VCaP (cell line): ENCODE data around the gene C2orf76.

Source experiments
- H3K27ac ChIP-seq: fragments of 450-650 bp; 2 replicates; pipeline ENCODE4 v1.5.1; 2017
- TF ChIP-seq, protein P1 (sequence below): fragments of 450-650 bp; conservative IDR thresholded peaks from 2 replicates; pipeline ENCODE4 v1.5.1; 2017; ENCODE audit warnings: mild to moderate bottlenecking, moderate library complexity

C2orf76 gene

DNA sequence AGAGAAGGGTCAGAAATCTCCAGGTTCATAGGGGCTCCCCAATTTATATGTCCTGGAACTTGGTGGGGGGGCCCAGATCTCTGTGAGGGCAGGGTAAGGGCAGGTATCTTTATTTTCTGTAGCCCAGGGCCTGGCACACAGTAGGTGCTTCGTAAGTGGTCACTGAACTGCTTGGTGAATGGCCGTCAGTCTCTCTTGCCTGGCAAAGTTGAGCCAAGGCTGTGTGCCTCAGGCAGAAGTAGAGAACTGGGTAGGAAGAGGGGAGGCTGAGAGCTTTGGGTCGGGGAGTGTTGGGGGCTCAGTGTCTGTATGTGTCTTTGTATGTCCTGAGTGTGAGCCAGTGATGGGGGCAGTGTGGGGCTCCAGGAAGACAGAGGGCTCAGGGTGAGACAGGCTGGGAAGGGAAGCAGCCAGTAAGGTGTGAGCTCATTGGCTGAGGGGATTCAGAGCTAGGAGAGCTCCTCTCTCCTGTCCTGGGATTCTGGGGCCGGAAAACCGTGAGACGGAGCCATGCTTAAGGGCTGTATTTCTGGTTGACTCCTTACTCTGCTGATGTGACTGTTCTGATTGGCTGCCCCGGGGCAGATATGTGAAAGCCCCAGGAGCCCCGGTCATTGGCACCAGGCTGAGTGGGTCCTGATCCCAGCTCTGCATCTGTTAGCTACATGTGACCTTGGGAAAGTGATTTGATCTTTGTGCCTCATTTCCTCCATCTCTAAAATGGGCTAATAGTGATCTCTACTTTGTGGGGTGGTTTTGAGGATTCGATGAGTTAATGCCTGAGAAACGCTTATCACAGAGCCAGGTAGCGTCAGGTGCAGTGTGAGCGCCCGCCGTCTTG, 112.7 kb downstream of the C2orf76 start:
- TF ChIP-seq, protein P1, sequence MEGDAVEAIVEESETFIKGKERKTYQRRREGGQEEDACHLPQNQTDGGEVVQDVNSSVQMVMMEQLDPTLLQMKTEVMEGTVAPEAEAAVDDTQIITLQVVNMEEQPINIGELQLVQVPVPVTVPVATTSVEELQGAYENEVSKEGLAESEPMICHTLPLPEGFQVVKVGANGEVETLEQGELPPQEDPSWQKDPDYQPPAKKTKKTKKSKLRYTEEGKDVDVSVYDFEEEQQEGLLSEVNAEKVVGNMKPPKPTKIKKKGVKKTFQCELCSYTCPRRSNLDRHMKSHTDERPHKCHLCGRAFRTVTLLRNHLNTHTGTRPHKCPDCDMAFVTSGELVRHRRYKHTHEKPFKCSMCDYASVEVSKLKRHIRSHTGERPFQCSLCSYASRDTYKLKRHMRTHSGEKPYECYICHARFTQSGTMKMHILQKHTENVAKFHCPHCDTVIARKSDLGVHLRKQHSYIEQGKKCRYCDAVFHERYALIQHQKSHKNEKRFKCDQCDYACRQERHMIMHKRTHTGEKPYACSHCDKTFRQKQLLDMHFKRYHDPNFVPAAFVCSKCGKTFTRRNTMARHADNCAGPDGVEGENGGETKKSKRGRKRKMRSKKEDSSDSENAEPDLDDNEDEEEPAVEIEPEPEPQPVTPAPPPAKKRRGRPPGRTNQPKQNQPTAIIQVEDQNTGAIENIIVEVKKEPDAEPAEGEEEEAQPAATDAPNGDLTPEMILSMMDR, result no peak
- H3K27ac ChIP-seq, result no peak overlapping the region

DNA sequence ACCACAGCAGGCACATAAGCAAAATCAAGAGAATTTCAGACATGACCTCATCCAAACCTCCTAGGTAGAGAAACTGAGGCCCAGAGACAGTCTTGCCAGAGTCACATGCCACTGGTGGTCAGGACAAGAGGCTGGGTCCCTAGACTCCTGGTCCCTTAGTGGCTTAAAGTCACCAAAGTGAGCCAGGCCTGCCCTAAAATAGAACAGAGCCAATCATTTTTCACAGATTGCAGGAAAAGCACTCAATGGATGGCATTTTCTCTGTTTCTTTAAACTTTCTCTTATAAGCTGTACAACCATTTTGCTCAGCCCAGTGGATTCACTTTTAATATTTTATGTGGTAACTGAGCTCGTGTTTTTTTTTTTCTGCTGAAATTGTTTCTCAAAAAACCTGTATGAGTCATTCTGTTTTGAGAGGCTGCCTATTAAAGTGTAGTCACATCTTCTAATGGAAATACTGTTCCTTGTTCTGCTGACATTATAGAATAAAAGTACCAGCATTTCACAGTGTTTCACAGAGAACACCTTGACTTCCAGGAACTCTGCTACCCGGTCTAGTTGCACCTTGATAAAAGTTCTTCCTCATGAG, 113.4 kb downstream of the C2orf76 start:
- TF ChIP-seq, protein P1, result no peak
- H3K27ac ChIP-seq, result no peak overlapping the region
